ENCODE data around the gene SCN11A.

DNA sequence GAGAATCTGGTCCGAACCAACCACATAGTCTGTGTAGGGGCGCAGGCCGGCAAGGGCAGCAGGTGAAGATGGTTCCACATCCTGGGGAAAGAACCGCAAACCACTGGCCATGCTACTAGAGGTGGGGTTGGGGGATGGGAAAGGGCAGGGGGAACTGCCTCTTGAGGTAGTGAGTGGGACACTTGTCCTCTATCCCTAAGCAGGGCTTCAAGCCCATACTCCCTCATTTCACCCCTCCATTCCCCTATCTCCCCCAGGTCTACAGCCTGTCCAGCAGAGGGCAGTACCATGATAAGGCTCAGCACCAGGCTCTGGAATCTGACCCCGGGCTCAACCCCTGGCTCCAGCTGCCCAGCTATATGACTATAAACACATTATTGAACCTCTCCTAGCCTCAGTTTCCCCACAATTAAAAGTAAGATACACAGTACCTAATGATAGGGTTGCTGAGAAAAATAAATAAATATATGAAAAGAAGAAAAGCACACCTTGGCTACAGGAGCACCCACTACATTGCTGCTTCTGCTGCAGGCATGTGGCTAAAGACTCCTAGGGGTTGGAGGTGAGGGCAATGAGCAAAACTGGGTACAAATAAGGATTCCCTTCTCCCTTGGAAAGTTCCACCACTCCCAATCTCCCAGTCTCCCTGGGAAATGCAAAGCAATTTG, 49.4 kb upstream of the SCN11A start:
- TF ChIP-seq, protein P1, sequence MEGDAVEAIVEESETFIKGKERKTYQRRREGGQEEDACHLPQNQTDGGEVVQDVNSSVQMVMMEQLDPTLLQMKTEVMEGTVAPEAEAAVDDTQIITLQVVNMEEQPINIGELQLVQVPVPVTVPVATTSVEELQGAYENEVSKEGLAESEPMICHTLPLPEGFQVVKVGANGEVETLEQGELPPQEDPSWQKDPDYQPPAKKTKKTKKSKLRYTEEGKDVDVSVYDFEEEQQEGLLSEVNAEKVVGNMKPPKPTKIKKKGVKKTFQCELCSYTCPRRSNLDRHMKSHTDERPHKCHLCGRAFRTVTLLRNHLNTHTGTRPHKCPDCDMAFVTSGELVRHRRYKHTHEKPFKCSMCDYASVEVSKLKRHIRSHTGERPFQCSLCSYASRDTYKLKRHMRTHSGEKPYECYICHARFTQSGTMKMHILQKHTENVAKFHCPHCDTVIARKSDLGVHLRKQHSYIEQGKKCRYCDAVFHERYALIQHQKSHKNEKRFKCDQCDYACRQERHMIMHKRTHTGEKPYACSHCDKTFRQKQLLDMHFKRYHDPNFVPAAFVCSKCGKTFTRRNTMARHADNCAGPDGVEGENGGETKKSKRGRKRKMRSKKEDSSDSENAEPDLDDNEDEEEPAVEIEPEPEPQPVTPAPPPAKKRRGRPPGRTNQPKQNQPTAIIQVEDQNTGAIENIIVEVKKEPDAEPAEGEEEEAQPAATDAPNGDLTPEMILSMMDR (IDR thresholded peaks at IDR 0.05) = peak; percentile 69
- TF ChIP-seq EZH2phosphoT487 (IDR thresholded peaks at IDR 0.05) = no peak
